PC-3 (cell line): ENCODE measurements around the gene TRAF5.

ENCODE experiments used
- EZH2 ChIP-seq: fragments of 300-600 bp; sonication (generic); IDR thresholded peaks from one replicate; pipeline ENCODE4 v1.6.1; 2017; ENCODE audit warnings: antibody characterized with exemption, mild to moderate bottlenecking, low read length; ENCODE audit not compliant: unreplicated experiment
- TF ChIP-seq, protein P1 (sequence below): fragments of 300-600 bp; sonication (generic); conservative IDR thresholded peaks from 2 replicates; pipeline ENCODE4 v1.5.1; 2017; ENCODE audit warnings: antibody characterized with exemption, low read depth, mild to moderate bottlenecking, low read length

DNA sequence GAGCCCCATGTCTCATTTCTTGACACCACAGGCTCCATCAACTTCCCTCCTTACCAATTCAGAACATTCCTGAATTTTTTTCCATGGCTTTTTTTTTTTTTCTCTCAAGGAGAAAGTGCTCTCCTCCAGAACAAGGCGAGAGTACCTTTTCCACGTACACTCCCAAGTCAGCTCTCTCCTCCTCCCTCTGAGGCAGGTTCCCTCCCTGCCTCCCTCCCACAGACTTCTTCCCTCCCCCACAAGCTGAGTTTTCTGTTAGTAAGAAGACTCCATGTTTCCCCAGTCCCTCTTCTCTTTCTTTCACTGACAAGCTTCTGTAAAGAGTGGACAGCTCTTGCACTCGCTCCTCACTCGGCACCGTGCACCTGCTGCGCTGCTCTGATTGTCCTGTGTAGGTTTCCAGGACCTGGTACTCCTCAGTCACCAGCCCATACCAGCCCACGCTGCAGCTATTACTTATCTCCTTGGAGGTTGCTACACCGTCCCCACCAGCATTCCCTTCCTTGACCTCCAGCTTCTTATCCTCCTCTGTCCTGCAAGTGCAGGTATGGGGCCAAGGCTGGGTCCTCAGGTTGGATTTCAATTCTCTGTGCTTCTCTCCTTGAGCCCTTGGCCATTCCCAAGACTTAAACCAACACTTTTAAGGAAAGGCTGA, 3.8 kb downstream of the TRAF5 start:
- no peak for TF ChIP-seq EZH2
- TF ChIP-seq, protein P1, sequence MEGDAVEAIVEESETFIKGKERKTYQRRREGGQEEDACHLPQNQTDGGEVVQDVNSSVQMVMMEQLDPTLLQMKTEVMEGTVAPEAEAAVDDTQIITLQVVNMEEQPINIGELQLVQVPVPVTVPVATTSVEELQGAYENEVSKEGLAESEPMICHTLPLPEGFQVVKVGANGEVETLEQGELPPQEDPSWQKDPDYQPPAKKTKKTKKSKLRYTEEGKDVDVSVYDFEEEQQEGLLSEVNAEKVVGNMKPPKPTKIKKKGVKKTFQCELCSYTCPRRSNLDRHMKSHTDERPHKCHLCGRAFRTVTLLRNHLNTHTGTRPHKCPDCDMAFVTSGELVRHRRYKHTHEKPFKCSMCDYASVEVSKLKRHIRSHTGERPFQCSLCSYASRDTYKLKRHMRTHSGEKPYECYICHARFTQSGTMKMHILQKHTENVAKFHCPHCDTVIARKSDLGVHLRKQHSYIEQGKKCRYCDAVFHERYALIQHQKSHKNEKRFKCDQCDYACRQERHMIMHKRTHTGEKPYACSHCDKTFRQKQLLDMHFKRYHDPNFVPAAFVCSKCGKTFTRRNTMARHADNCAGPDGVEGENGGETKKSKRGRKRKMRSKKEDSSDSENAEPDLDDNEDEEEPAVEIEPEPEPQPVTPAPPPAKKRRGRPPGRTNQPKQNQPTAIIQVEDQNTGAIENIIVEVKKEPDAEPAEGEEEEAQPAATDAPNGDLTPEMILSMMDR, result no peak
